B cell (primary cell): ENCODE measurements around the gene C6orf136. TPM values are rescaled to one million over a fixed set of nuclear protein-coding genes. Genes with fewer than 3 reads are reported as not detected.

ENCODE experiments used
- ATAC-seq: fragments of 200-7000 bp; cut with Tn5 transposase; one replicate; pipeline ENCODE4 v1.10.0; 2021; ENCODE audit warnings: low read depth, mild to moderate bottlenecking, moderate number of reproducible peaks, moderate library complexity
- CTCF ChIA-PET: fragments of 350-600 bp; sonication (Branson Sonifier 250); formaldehyde crosslinking; loops from one replicate; lab custom pipeline; 2021; ENCODE audit warnings: antibody characterized with exemption, inconsistent platforms; lab: Charles Lee
- POLR2A ChIA-PET: fragments of 350-600 bp; sonication (Branson Sonifier 250); formaldehyde crosslinking; loops from one replicate; lab custom pipeline; 2021; ENCODE audit warnings: antibody characterized with exemption; lab: Charles Lee
- DNase-seq: peaks from one replicate; pipeline ENCODE4 v3.0.0; 2013
- H2AFZ ChIP-seq: 2 replicates; pipeline ENCODE4 v1.6.1; 2012; ENCODE audit warnings: mild to moderate bottlenecking, low read depth, low read length; ENCODE audit not compliant: insufficient read depth, poor library complexity, severe bottlenecking
- H3K27ac ChIP-seq, 2 donors: 1 replicate in 1 of 2; 2 replicates in 1 of 2; pipeline ENCODE4 v1.5.1; 2012 to 2013; ENCODE audit warnings: low read length in 2 of 2, mild to moderate bottlenecking in 2 of 2, moderate library complexity in 1 of 2
- H3K27me3 ChIP-seq, 4 experiments: fragments of 200-600 bp in 1 of 4; sonication (generic) in 1 of 4; replicated peaks in 1 of 4; 1 replicate in 2 of 4; 2 replicates in 2 of 4; pipeline versions ENCODE4 v1.6.1 to v1.7.0; 2013 to 2016; ENCODE audit warnings: low read length in 3 of 4, mild to moderate bottlenecking in 2 of 4, mixed read lengths in 1 of 4, moderate library complexity in 1 of 4; ENCODE audit not compliant: insufficient read depth in 4 of 4, control insufficient read depth in 3 of 4; ENCODE audit errors: control extremely low read depth in 1 of 4
- H3K36me3 ChIP-seq, 2 experiments: replicated peaks in 1 of 2; 1 replicate in 1 of 2; 2 replicates in 1 of 2; pipeline versions ENCODE4 v1.6.1 to v1.7.1; 2013; ENCODE audit warnings: low read length in 1 of 2; ENCODE audit not compliant: insufficient read depth in 2 of 2, control insufficient read depth in 1 of 2; ENCODE audit errors: control extremely low read depth in 1 of 2, extremely low read depth in 1 of 2
- H3K4me1 ChIP-seq, 2 donors: fragments of 200-600 bp in 1 of 2; sonication (generic) in 1 of 2; 1 replicate in 1 of 2; 2 replicates in 1 of 2; pipeline versions ENCODE4 v1.5.1 to v1.6.1; 2013 to 2017; ENCODE audit warnings: low read length in 2 of 2; ENCODE audit not compliant: control insufficient read depth in 2 of 2, insufficient read depth in 2 of 2
- H3K4me2 ChIP-seq: replicated peaks from 2 replicates; pipeline ENCODE3; 2012; ENCODE audit warnings: mild to moderate bottlenecking, low read depth, low read length; ENCODE audit not compliant: poor library complexity, severe bottlenecking
- H3K4me3 ChIP-seq, 5 experiments: fragments of 200-600 bp in 1 of 5; sonication (generic) in 1 of 5; 1 replicate in 3 of 5; 2 replicates in 2 of 5; pipeline versions ENCODE4 v1.5.1 to v1.7.0; 2011 to 2016; ENCODE audit warnings: low read length in 4 of 5, mild to moderate bottlenecking in 4 of 5, low read depth in 2 of 5, control low read depth in 1 of 5, moderate library complexity in 1 of 5; ENCODE audit not compliant: insufficient read depth in 1 of 5; ENCODE audit errors: control extremely low read depth in 1 of 5, extremely low read depth in 1 of 5
- H3K79me2 ChIP-seq: fragments of 200-600 bp; sonication (generic); one replicate; pipeline ENCODE4 v1.6.0; 2016; ENCODE audit warnings: low read length; ENCODE audit not compliant: control insufficient read depth, insufficient read depth
- H3K9ac ChIP-seq: fragments of 200-600 bp; sonication (generic); 2 replicates; pipeline ENCODE4 v1.6.1; 2017; ENCODE audit warnings: mild to moderate bottlenecking, low read length, moderate library complexity
- H3K9me3 ChIP-seq, 3 donors: one replicate each; pipeline versions ENCODE4 v1.6.1 to v1.7.1; 2013; ENCODE audit warnings: low read length in 2 of 3; ENCODE audit not compliant: control insufficient read depth in 2 of 3, insufficient read depth in 1 of 3; ENCODE audit errors: control extremely low read depth in 1 of 3
- H4K20me1 ChIP-seq: 2 replicates; pipeline ENCODE4 v1.6.0; 2012; ENCODE audit warnings: mild to moderate bottlenecking, low read length; ENCODE audit not compliant: insufficient read depth, control insufficient read depth, poor library complexity, severe bottlenecking
- H3K27ac Mint-ChIP-seq: one replicate; pipeline ENCODE4 v1.8.0; 2021; ENCODE audit warnings: mixed read lengths
- H3K27me3 Mint-ChIP-seq: one replicate; pipeline ENCODE4 v1.8.0; 2021; ENCODE audit warnings: mixed read lengths
- H3K4me1 Mint-ChIP-seq: one replicate; pipeline ENCODE4 v1.8.0; 2021; ENCODE audit warnings: mixed read lengths
- H3K4me3 Mint-ChIP-seq: one replicate; pipeline ENCODE4 v1.8.0; 2021; ENCODE audit warnings: mixed read lengths
- H3K9me3 Mint-ChIP-seq: one replicate; pipeline ENCODE4 v1.8.0; 2022; ENCODE audit warnings: mixed read lengths; ENCODE audit not compliant: insufficient read depth
- EZH2 ChIP-seq: IDR thresholded peaks from 2 replicates; pipeline ENCODE4 v1.6.1; 2012; ENCODE audit warnings: borderline replicate concordance, low read depth, mild to moderate bottlenecking, moderate library complexity, low read length; ENCODE audit not compliant: insufficient read depth, poor library complexity, severe bottlenecking
- WGBS: methylation state at CpG from one replicate; pipeline ENCODE4 v1.1.5; 2013; ENCODE audit warnings: missing lambda C conversion rate; ENCODE audit not compliant: insufficient coverage; 5-methylcytosine and 5-hydroxymethylcytosine counted together
- intact Hi-C: fragments of 100-400 bp; cut with micrococcal nuclease; formaldehyde crosslinking; loops from one replicate; pipeline ENCODE4 v1.10.0; 2022
- polyA plus RNA-seq: library from polyadenylated mRNA; depleted of rRNA; stranded (reverse); fragments of >200 nt; gene quantifications from 2 replicates; pipeline ENCODE4 v1.2.3, GENCODE V29; 2012
- total RNA-seq, 2 donors: library from RNA; stranded (reverse); fragments of 120-200 nt in 1 of 2; gene quantifications; 1 replicate in 1 of 2; 2 replicates in 1 of 2; pipeline versions ENCODE4 v1.2.3 to v1.2.4, GENCODE V29; 2013 to 2022
- TF ChIP-seq, protein P1 (sequence below): fragments of 200-600 bp; IDR thresholded peaks from one replicate; pipeline ENCODE4 v1.8.0; 2022; ENCODE audit warnings: antibody characterized with exemption, mild to moderate bottlenecking

Gene C6orf136
- total and polyA plus RNA-seq, 2 donors (not counting 1 experiment from before 2014, with no cell fraction given), result 36.6 to 37.2 TPM

- H3K27ac Mint-ChIP-seq, result peak overlapping the region; percentile 57
- H3K27me3 Mint-ChIP-seq, result no peaks in the 10 kb centered on the region
- Histone ChIP-seq H3K4me2 (peak overlapping the region; percentile 84), H3K4me3 (no peak overlapping the region), H3K27ac (no peak overlapping the region), H3K9me3 (no peaks in the 10 kb centered on the region), H3K36me3 (peaks cover 0 to 30% of the 10 kb centered on the region in 2 experiments), H2AFZ (no peak overlapping the region), H3K79me2 (peaks cover 18% of the 10 kb centered on the region), H4K20me1 (peaks cover 13% of the 10 kb centered on the region), H3K27me3 (no peaks in the 10 kb centered on the region), H3K9ac (no peak overlapping the region), H3K4me1 (peaks cover 10 to 19% of the 10 kb centered on the region in 2 donors)
- ChIA-PET POLR2A (interaction anchor here (0.6 to 3.4 kb wide), 3 partner anchors 51 to 89 kb away, joined by 3 to 22 read pairs (median 3); no protein-coding TSS in a partner anchor), CTCF (interaction anchor here (1.1 to 19.8 kb wide), 6 partner anchors 11 to 191 kb away, joined by 3 to 963 read pairs (median 12); partner anchors contain the start of genes MDC1 and TUBB)
- TF ChIP-seq, protein P1, sequence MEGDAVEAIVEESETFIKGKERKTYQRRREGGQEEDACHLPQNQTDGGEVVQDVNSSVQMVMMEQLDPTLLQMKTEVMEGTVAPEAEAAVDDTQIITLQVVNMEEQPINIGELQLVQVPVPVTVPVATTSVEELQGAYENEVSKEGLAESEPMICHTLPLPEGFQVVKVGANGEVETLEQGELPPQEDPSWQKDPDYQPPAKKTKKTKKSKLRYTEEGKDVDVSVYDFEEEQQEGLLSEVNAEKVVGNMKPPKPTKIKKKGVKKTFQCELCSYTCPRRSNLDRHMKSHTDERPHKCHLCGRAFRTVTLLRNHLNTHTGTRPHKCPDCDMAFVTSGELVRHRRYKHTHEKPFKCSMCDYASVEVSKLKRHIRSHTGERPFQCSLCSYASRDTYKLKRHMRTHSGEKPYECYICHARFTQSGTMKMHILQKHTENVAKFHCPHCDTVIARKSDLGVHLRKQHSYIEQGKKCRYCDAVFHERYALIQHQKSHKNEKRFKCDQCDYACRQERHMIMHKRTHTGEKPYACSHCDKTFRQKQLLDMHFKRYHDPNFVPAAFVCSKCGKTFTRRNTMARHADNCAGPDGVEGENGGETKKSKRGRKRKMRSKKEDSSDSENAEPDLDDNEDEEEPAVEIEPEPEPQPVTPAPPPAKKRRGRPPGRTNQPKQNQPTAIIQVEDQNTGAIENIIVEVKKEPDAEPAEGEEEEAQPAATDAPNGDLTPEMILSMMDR, result no peak
- no peak for TF ChIP-seq EZH2
- 96% methylated on average over 19 of the region's 27 CpGs for WGBS
- peaks cover 23% of the 10 kb centered on the region for H3K4me1 Mint-ChIP-seq
- ATAC-seq (no peak), DNase-seq (no peak)
- peak overlapping the region; percentile 68 for H3K4me3 Mint-ChIP-seq
- no peaks in the 10 kb centered on the region for H3K9me3 Mint-ChIP-seq
- intact Hi-C loops, result loop anchor here (5.0 kb wide), 1 partner anchor 114 kb away; the partner anchor contains the start of genes GNL1 and PRR3
These were observed 24.0 kb downstream of the C6orf136 start for GRCh38 chr6:30670760-30671527.
